22Rv1 (cell line): ENCODE measurements around the gene LHX8.

Source experiments
- ZFX ChIP-seq: fragments of 450-650 bp; IDR thresholded peaks from 2 replicates; pipeline ENCODE4 v1.6.1; 2017; ENCODE audit warnings: antibody characterized with exemption, borderline replicate concordance
- TF ChIP-seq, protein P1 (sequence below): fragments of 450-650 bp; IDR thresholded peaks from 2 replicates; pipeline ENCODE4 v1.5.1; 2017; ENCODE audit warnings: mild to moderate bottlenecking

DNA sequence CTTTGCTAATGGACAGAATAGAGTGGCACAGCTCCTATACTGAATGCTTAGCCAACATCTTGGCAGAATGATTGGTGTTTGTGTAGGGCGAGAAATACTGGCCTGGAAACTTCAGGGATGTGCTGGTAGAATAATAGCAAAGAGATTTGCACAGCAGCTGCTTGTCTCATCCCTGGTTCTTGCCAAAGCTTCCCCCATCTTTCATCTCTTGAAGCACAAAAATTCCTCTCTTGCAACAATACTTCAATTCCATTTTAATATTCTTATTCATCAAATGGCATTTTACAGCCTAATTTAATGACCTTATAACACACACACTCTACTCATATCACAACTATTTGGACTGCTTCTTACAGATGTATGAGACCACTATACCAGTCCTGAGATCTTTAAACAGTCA lies 37.7 kb downstream of the LHX8 start:
- TF ChIP-seq, protein P1, sequence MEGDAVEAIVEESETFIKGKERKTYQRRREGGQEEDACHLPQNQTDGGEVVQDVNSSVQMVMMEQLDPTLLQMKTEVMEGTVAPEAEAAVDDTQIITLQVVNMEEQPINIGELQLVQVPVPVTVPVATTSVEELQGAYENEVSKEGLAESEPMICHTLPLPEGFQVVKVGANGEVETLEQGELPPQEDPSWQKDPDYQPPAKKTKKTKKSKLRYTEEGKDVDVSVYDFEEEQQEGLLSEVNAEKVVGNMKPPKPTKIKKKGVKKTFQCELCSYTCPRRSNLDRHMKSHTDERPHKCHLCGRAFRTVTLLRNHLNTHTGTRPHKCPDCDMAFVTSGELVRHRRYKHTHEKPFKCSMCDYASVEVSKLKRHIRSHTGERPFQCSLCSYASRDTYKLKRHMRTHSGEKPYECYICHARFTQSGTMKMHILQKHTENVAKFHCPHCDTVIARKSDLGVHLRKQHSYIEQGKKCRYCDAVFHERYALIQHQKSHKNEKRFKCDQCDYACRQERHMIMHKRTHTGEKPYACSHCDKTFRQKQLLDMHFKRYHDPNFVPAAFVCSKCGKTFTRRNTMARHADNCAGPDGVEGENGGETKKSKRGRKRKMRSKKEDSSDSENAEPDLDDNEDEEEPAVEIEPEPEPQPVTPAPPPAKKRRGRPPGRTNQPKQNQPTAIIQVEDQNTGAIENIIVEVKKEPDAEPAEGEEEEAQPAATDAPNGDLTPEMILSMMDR: no peak
- no peak for TF ChIP-seq ZFX
